ENCODE results near the gene DDX1. TPM values are rescaled to one million over a fixed set of nuclear protein-coding genes. Genes with fewer than 3 reads are reported as not detected.
"Not testable (repeated sequence)": the region's sequence is repeated elsewhere in the genome, so short reads cannot be mapped to it uniquely, and the experiment has no call there.

The DDX1 gene
- total RNA-seq, 1 experiment from 2014 or later = 135 TPM

- no peak for DNase-seq (ENCODE audit: low read depth)
These were observed 3.8 kb downstream of the DDX1 start for GRCh38 chr2:15595342-15595905.

- no peak for DNase-seq (ENCODE audit: low read depth)
These were observed 4.3 kb downstream of the DDX1 start for GRCh38 chr2:15595936-15596335.

GRCh38 chr2:15596350-15596749 is 4.7 kb downstream of the DDX1 start:
- no peak for DNase-seq (ENCODE audit: low read depth)

- no peak for DNase-seq (ENCODE audit: low read depth)
These were observed 5.3 kb downstream of the DDX1 start for GRCh38 chr2:15596968-15597367.

GRCh38 chr2:15599994-15600393 is 8.3 kb downstream of the DDX1 start:
- DNase-seq (ENCODE audit: low read depth) = no peak

GRCh38 chr2:15601681-15602080 is 10.0 kb downstream of the DDX1 start:
- DNase-seq (ENCODE audit: low read depth) = no peak

GRCh38 chr2:15602393-15602792 is 10.7 kb downstream of the DDX1 start:
- no peak for DNase-seq (ENCODE audit: low read depth)

GRCh38 chr2:15603044-15603765 is 11.5 kb downstream of the DDX1 start:
- DNase-seq (ENCODE audit: low read depth) = no peak

GRCh38 chr2:15603948-15604347 is 12.3 kb downstream of the DDX1 start:
- DNase-seq (ENCODE audit: low read depth) = no peak

GRCh38 chr2:15605721-15606120 is 14.1 kb downstream of the DDX1 start:
- no peak for DNase-seq (ENCODE audit: low read depth)

GRCh38 chr2:15606481-15607441 is 15.1 kb downstream of the DDX1 start:
- DNase-seq (ENCODE audit: low read depth) = no peak

GRCh38 chr2:15607709-15608391 is 16.2 kb downstream of the DDX1 start:
- DNase-seq (ENCODE audit: low read depth) = no peak

GRCh38 chr2:15608392-15608761 is 16.7 kb downstream of the DDX1 start:
- no peak for DNase-seq (ENCODE audit: low read depth)

- no peak for DNase-seq (ENCODE audit: low read depth)
These were observed 17.8 kb downstream of the DDX1 start for GRCh38 chr2:15609341-15610042.

- no peak for DNase-seq (ENCODE audit: low read depth)
These were observed 18.8 kb downstream of the DDX1 start for GRCh38 chr2:15610430-15610952.

- not testable (repeated sequence) for DNase-seq (ENCODE audit: low read depth)
These were observed 20.4 kb downstream of the DDX1 start for GRCh38 chr2:15612101-15612500.

- DNase-seq (ENCODE audit: low read depth) = no peak
These were observed 22.2 kb downstream of the DDX1 start for GRCh38 chr2:15613736-15614429.

- no peak for DNase-seq (ENCODE audit: low read depth)
These were observed 23.1 kb downstream of the DDX1 start for GRCh38 chr2:15614545-15615300.

GRCh38 chr2:15615301-15615920 is 23.7 kb downstream of the DDX1 start:
- DNase-seq (ENCODE audit: low read depth) = no peak
